NCI-H2029 treated with DMSO at 0.1 percent for 48 hours (cell line): ENCODE results near the gene CSTF1.

Experiments
- DNase-seq: peaks from one replicate; lab custom pipeline; 2025; lab: John Stamatoyannopoulos, UW

Gene CSTF1

GRCh38 chr20:56392132-56392880 is at the start of gene CSTF1, which contains the start of gene AURKA:
TSS of gene CSTF1 (plus strand) at chr20:56392645. CDS start at chr20:56395553, 2,908 bp downstream.
TSS of gene AURKA (minus strand) at chr20:56392215. CDS start at chr20:56388197, 4,018 bp downstream.
- DNase-seq = peak; percentile 87

- no peak for DNase-seq
These were observed 49.7 kb upstream of the CSTF1 start for GRCh38 chr20:56342783-56343182.

GRCh38 chr20:56343861-56344381 is 48.5 kb upstream of the CSTF1 start:
- no peak for DNase-seq

GRCh38 chr20:56345911-56346310 is 46.5 kb upstream of the CSTF1 start:
- no peak for DNase-seq

GRCh38 chr20:56347628-56348304 is 44.7 kb upstream of the CSTF1 start:
- DNase-seq = no peak

GRCh38 chr20:56348305-56348693 is 44.1 kb upstream of the CSTF1 start:
- no peak for DNase-seq

GRCh38 chr20:56348746-56349145 is 43.7 kb upstream of the CSTF1 start:
- no peak for DNase-seq

- DNase-seq = no peak
These were observed 41.6 kb upstream of the CSTF1 start for GRCh38 chr20:56350842-56351241.

GRCh38 chr20:56352345-56353055 is 39.9 kb upstream of the CSTF1 start:
- no peak for DNase-seq

- no peak for DNase-seq
These were observed 39.1 kb upstream of the CSTF1 start for GRCh38 chr20:56353356-56353755.

GRCh38 chr20:56358070-56358469 is 34.4 kb upstream of the CSTF1 start:
- no peak for DNase-seq

- peak; percentile 25 for DNase-seq
These were observed 33.7 kb upstream of the CSTF1 start, which contains the start of gene FAM210B for GRCh38 chr20:56358600-56359211. TSS of gene FAM210B (plus strand) at chr20:56358974. CDS start at chr20:56359006, 32 bp downstream.

- DNase-seq = no peak
These were observed 33.0 kb upstream of the CSTF1 start for GRCh38 chr20:56359212-56360132.

- no peak for DNase-seq
These were observed 32.1 kb upstream of the CSTF1 start for GRCh38 chr20:56360133-56360907.

GRCh38 chr20:56360908-56361205 is 31.6 kb upstream of the CSTF1 start:
- DNase-seq = no peak

- no peak for DNase-seq
These were observed 30.5 kb upstream of the CSTF1 start for GRCh38 chr20:56361900-56362299.

GRCh38 chr20:56362833-56363413 is 29.5 kb upstream of the CSTF1 start:
- DNase-seq = no peak

GRCh38 chr20:56363491-56363890 is 29.0 kb upstream of the CSTF1 start:
- DNase-seq = no peak

- no peak for DNase-seq
These were observed 23.9 kb upstream of the CSTF1 start for GRCh38 chr20:56368351-56369134.
